ENCODE data around the gene TM9SF3. TPM values are rescaled to one million over a fixed set of nuclear protein-coding genes. Genes with fewer than 3 reads are reported as not detected.

Gene TM9SF3
- total RNA-seq, 4 donors from 2014 or later = 64.4 to 129 (median 95.8) TPM

GRCh38 chr10:96625173-96625572, 38.4 kb upstream of the TM9SF3 start:
- Histone ChIP-seq H3K36me3 (no peaks in the 10 kb centered on the region), H3K4me1 (no peaks in the 10 kb centered on the region), H3K9me3 (no peaks in the 10 kb centered on the region), H3K4me3 (no peak overlapping the region), H3K27ac (no peak overlapping the region), H3K27me3 (no peaks in the 10 kb centered on the region)
- no peak for TF ChIP-seq CTCF (IDR thresholded peaks at IDR 0.05)
- TF ChIP-seq POLR2A (IDR thresholded peaks at IDR 0.05) = no peak
- no peak for DNase-seq

- Histone ChIP-seq H3K4me1 (peaks cover 0 to 6% (median 0%) of the 10 kb centered on the region in 4 donors), H3K4me3 (no peak overlapping the region), H3K9me3 (no peaks in the 10 kb centered on the region), H3K27me3 (no peaks in the 10 kb centered on the region), H3K27ac (no peak overlapping the region), H3K36me3 (no peaks in the 10 kb centered on the region)
- TF ChIP-seq CTCF (IDR thresholded peaks at IDR 0.05) (no peak), POLR2A (IDR thresholded peaks at IDR 0.05) (no peak)
- no peak for DNase-seq
Measured at GRCh38 chr10:96622013-96622787, 35.4 kb upstream of the TM9SF3 start.

GRCh38 chr10:96619796-96620773, 33.3 kb upstream of the TM9SF3 start:
- H3K9me3 ChIP-seq = no peaks in the 10 kb centered on the region
- peaks cover 0 to 6% (median 0%) of the 10 kb centered on the region in 4 donors for H3K4me1 ChIP-seq
- H3K4me3 ChIP-seq = no peak overlapping the region
- DNase-seq = no peak
- TF ChIP-seq POLR2A (IDR thresholded peaks at IDR 0.05) = no peak
- TF ChIP-seq CTCF (IDR thresholded peaks at IDR 0.05) = no peak
- H3K27ac ChIP-seq = peak overlapping the region in 1 of 4 donors; percentile 4
- no peaks in the 10 kb centered on the region for H3K27me3 ChIP-seq
- H3K36me3 ChIP-seq = no peaks in the 10 kb centered on the region

GRCh38 chr10:96619120-96619519, 32.3 kb upstream of the TM9SF3 start:
- Histone ChIP-seq H3K27me3 (no peaks in the 10 kb centered on the region), H3K36me3 (no peaks in the 10 kb centered on the region), H3K4me3 (no peak overlapping the region), H3K4me1 (peaks cover 0 to 14% (median 0%) of the 10 kb centered on the region in 4 donors), H3K9me3 (no peaks in the 10 kb centered on the region), H3K27ac (peak overlapping the region in 1 of 4 donors; percentile 42)
- TF ChIP-seq POLR2A (IDR thresholded peaks at IDR 0.05) = no peak
- TF ChIP-seq CTCF (IDR thresholded peaks at IDR 0.05) = no peak
- DNase-seq = no peak

- TF ChIP-seq CTCF (IDR thresholded peaks at IDR 0.05) = no peak
- TF ChIP-seq POLR2A (IDR thresholded peaks at IDR 0.05) = no peak
- DNase-seq = no peak
- H3K27ac ChIP-seq = peak overlapping the region in 1 of 4 donors; percentile 42
- H3K36me3 ChIP-seq = no peaks in the 10 kb centered on the region
- H3K4me1 ChIP-seq = peaks cover 0 to 18% (median 0%) of the 10 kb centered on the region in 4 donors
- H3K9me3 ChIP-seq = no peaks in the 10 kb centered on the region
- H3K4me3 ChIP-seq = no peak overlapping the region
- no peaks in the 10 kb centered on the region for H3K27me3 ChIP-seq
Measured at GRCh38 chr10:96618653-96619052, 31.8 kb upstream of the TM9SF3 start.
